H9 (cell line): ENCODE results near the gene PTPRJ. TPM values are rescaled to one million over a fixed set of nuclear protein-coding genes. Genes with fewer than 3 reads are reported as not detected.

Source experiments
- DNase-seq: peaks from one replicate; pipeline ENCODE4 v3.0.0-alpha.2; 2017
- H2AFZ ChIP-seq: one replicate; pipeline ENCODE4 v1.6.1; 2013; ENCODE audit warnings: mild to moderate bottlenecking, low read length, control low read depth, moderate library complexity
- H2AK5ac ChIP-seq: 2 replicates; pipeline ENCODE4 v1.6.1; 2013; ENCODE audit warnings: low read length, control low read depth, mixed read lengths; ENCODE audit not compliant: insufficient read length
- H2BK120ac ChIP-seq: one replicate; pipeline ENCODE4 v1.6.1; 2013; ENCODE audit warnings: low read depth, mild to moderate bottlenecking, low read length, control low read depth, inconsistent platforms; ENCODE audit not compliant: poor library complexity, severe bottlenecking
- H2BK12ac ChIP-seq: 2 replicates; pipeline ENCODE4 v1.6.1; 2013; ENCODE audit warnings: low read length, control low read depth, mixed read lengths, low read depth; ENCODE audit not compliant: insufficient read length
- H2BK15ac ChIP-seq: 2 replicates; pipeline ENCODE4 v1.6.1; 2013; ENCODE audit warnings: low read depth, low read length, control low read depth
- H2BK20ac ChIP-seq: one replicate; pipeline ENCODE4 v1.6.1; 2013; ENCODE audit warnings: low read depth, mild to moderate bottlenecking, low read length, control low read depth, inconsistent platforms; ENCODE audit not compliant: poor library complexity, severe bottlenecking
- H2BK5ac ChIP-seq: 2 replicates; pipeline ENCODE4 v1.6.1; 2013; ENCODE audit warnings: low read length, control low read depth, mixed read lengths; ENCODE audit not compliant: insufficient read length
- H3K14ac ChIP-seq: 2 replicates; pipeline ENCODE4 v1.6.1; 2013; ENCODE audit warnings: low read length, control low read depth; ENCODE audit not compliant: insufficient read depth
- H3K18ac ChIP-seq: 2 replicates; pipeline ENCODE4 v1.6.1; 2013; ENCODE audit warnings: low read depth, mild to moderate bottlenecking, mixed read lengths, low read length, control low read depth; ENCODE audit not compliant: insufficient read length
- H3K23ac ChIP-seq: 2 replicates; pipeline ENCODE4 v1.6.1; 2013; ENCODE audit warnings: low read length, control low read depth, mixed read lengths, low read depth; ENCODE audit not compliant: insufficient read length
- H3K23me2 ChIP-seq: 2 replicates; pipeline ENCODE4 v1.6.1; 2013; ENCODE audit warnings: low read depth, mild to moderate bottlenecking, mixed read lengths, low read length, control low read depth; ENCODE audit not compliant: insufficient read length, poor library complexity, severe bottlenecking
- H3K27ac ChIP-seq: 2 replicates; pipeline ENCODE4 v1.5.1; 2013; ENCODE audit warnings: low read length, control low read depth, mixed read lengths, low read depth; ENCODE audit not compliant: insufficient read length
- H3K27me3 ChIP-seq: 2 replicates; pipeline ENCODE4 v1.6.1; 2013; ENCODE audit warnings: low read length, control low read depth, inconsistent platforms; ENCODE audit not compliant: insufficient read depth
- H3K4ac ChIP-seq: 2 replicates; pipeline ENCODE4 v1.6.1; 2013; ENCODE audit warnings: low read depth, mild to moderate bottlenecking, control low read depth, inconsistent platforms, low read length, moderate library complexity
- H3K4me1 ChIP-seq: 2 replicates; pipeline ENCODE4 v1.6.1; 2013; ENCODE audit warnings: low read length, control low read depth, inconsistent platforms; ENCODE audit not compliant: insufficient read depth
- H3K4me2 ChIP-seq: 2 replicates; pipeline ENCODE4 v1.6.1; 2013; ENCODE audit warnings: low read length, control low read depth, mixed read lengths; ENCODE audit not compliant: insufficient read length, insufficient read depth
- H3K56ac ChIP-seq: 2 replicates; pipeline ENCODE4 v1.6.1; 2013; ENCODE audit warnings: low read depth, mild to moderate bottlenecking, mixed read lengths, low read length, control low read depth; ENCODE audit not compliant: insufficient read length
- H3K79me1 ChIP-seq: 2 replicates; pipeline ENCODE4 v1.6.1; 2013; ENCODE audit warnings: low read depth, mild to moderate bottlenecking, moderate library complexity, low read length, control low read depth, inconsistent platforms; ENCODE audit not compliant: insufficient read depth, poor library complexity, severe bottlenecking
- H3K79me2 ChIP-seq: 2 replicates; pipeline ENCODE4 v1.6.1; 2013; ENCODE audit warnings: low read length, control low read depth, inconsistent platforms; ENCODE audit not compliant: insufficient read depth
- H3K9ac ChIP-seq: 2 replicates; pipeline ENCODE4 v1.6.1; 2013; ENCODE audit warnings: low read length, control low read depth, mixed read lengths; ENCODE audit not compliant: insufficient read length; ENCODE audit errors: extremely low read depth
- H3K9me3 ChIP-seq: one replicate; pipeline ENCODE4 v1.6.1; 2013; ENCODE audit warnings: low read depth, low read length, inconsistent platforms; ENCODE audit not compliant: control insufficient read depth
- H3T11ph ChIP-seq: one replicate; pipeline ENCODE4 v1.6.1; 2013; ENCODE audit warnings: mild to moderate bottlenecking, low read length, control low read depth, inconsistent platforms
- H4K20me1 ChIP-seq: one replicate; pipeline ENCODE4 v1.6.1; 2013; ENCODE audit not compliant: control insufficient read depth, insufficient read length, insufficient read depth
- H4K5ac ChIP-seq: 2 replicates; pipeline ENCODE4 v1.6.1; 2013; ENCODE audit warnings: low read depth, mild to moderate bottlenecking, mixed read lengths, low read length, control low read depth; ENCODE audit not compliant: insufficient read length
- H4K8ac ChIP-seq: replicated peaks from 2 replicates; pipeline ENCODE4 v1.6.1; 2013; ENCODE audit warnings: low read length, control low read depth, mixed read lengths, low read depth; ENCODE audit not compliant: insufficient read length
- H4K91ac ChIP-seq: 2 replicates; pipeline ENCODE4 v1.6.1; 2013; ENCODE audit warnings: low read depth, mild to moderate bottlenecking, moderate library complexity, mixed read lengths, low read length, control low read depth; ENCODE audit not compliant: insufficient read length
- H3K27ac Mint-ChIP-seq, 3 experiments: 2 replicates in 2 of 3; 3 replicates in 1 of 3; pipeline ENCODE4 v1.8.0; 2020 to 2021; ENCODE audit warnings: mixed read lengths in 3 of 3, mild to moderate bottlenecking in 1 of 3, moderate library complexity in 1 of 3
- H3K27me3 Mint-ChIP-seq: 2 replicates; pipeline ENCODE4 v1.8.0; 2021; ENCODE audit warnings: low read depth, mild to moderate bottlenecking, moderate library complexity, mixed read lengths
- H3K36me3 Mint-ChIP-seq, 3 experiments: 2 replicates in 2 of 3; 3 replicates in 1 of 3; pipeline ENCODE4 v1.8.0; 2020 to 2021; ENCODE audit warnings: low read depth in 3 of 3, mixed read lengths in 3 of 3; ENCODE audit not compliant: insufficient read depth in 1 of 3
- H3K4me1 Mint-ChIP-seq, 2 experiments: 2 replicates each; pipeline ENCODE4 v1.8.0; 2020; ENCODE audit warnings: mixed read lengths in 2 of 2
- H3K4me3 Mint-ChIP-seq, 2 experiments: 2 replicates in 1 of 2; 3 replicates in 1 of 2; pipeline ENCODE4 v1.8.0; 2020 to 2021; ENCODE audit warnings: mild to moderate bottlenecking in 2 of 2, mixed read lengths in 2 of 2, moderate library complexity in 1 of 2
- H3K9me3 Mint-ChIP-seq, 2 experiments: 2 replicates in 1 of 2; 3 replicates in 1 of 2; pipeline ENCODE4 v1.8.0; 2020; ENCODE audit warnings: mild to moderate bottlenecking in 2 of 2, mixed read lengths in 2 of 2, moderate library complexity in 1 of 2
- WGBS: extraction: QIAGEN DNeasy Blood & Tissue Kit; methylation state at CpG from one replicate; pipeline ENCODE4 v1.1.7; 2013; ENCODE audit warnings: missing lambda C conversion rate, low lambda C conversion rate, mixed read lengths; ENCODE audit not compliant: insufficient read length; ENCODE audit errors: extremely low coverage; 5-methylcytosine and 5-hydroxymethylcytosine counted together
- total RNA-seq: library from RNA; stranded (reverse); gene quantifications from 2 replicates; pipeline ENCODE4 v1.2.1, GENCODE V29; 2021
- TF ChIP-seq, protein P1 (sequence below): fragments of 200-600 bp; sonication (generic); conservative IDR thresholded peaks from 3 replicates; pipeline ENCODE4 v1.8.0; 2021; ENCODE audit warnings: antibody characterized with exemption, mild to moderate bottlenecking

Gene PTPRJ
- total RNA-seq, 1 experiment from 2014 or later, result 10.6 TPM

GRCh38 chr11:48142889-48143288 lies 162.5 kb downstream of the PTPRJ start:
- H3K79me2 ChIP-seq, result no peaks in the 10 kb centered on the region
- H2BK20ac ChIP-seq, result no peak overlapping the region
- no peak overlapping the region for H2BK5ac ChIP-seq
- no peaks in the 10 kb centered on the region for H3K23me2 ChIP-seq
- Mint-ChIP-seq H3K27ac (no peak overlapping the region), H3K4me3 (no peak overlapping the region), H3K4me1 (no peaks in the 10 kb centered on the region), H3K36me3 (peaks cover 14 to 21% (median 15%) of the 10 kb centered on the region in 3 experiments; a peak in 6 of 7 replicates), H3K9me3 (no peaks in the 10 kb centered on the region), H3K27me3 (no peaks in the 10 kb centered on the region)
- H4K20me1 ChIP-seq, result no peaks in the 10 kb centered on the region
- H4K8ac ChIP-seq, result no peak overlapping the region
- H3K9ac ChIP-seq, result no peak overlapping the region
- no peak overlapping the region for H2AFZ ChIP-seq
- H3T11ph ChIP-seq, result no peak overlapping the region
- H2AK5ac ChIP-seq, result no peak overlapping the region
- no peak overlapping the region for H2BK12ac ChIP-seq
- no peaks in the 10 kb centered on the region for H3K79me1 ChIP-seq
- H4K5ac ChIP-seq, result no peak overlapping the region
- TF ChIP-seq, protein P1, sequence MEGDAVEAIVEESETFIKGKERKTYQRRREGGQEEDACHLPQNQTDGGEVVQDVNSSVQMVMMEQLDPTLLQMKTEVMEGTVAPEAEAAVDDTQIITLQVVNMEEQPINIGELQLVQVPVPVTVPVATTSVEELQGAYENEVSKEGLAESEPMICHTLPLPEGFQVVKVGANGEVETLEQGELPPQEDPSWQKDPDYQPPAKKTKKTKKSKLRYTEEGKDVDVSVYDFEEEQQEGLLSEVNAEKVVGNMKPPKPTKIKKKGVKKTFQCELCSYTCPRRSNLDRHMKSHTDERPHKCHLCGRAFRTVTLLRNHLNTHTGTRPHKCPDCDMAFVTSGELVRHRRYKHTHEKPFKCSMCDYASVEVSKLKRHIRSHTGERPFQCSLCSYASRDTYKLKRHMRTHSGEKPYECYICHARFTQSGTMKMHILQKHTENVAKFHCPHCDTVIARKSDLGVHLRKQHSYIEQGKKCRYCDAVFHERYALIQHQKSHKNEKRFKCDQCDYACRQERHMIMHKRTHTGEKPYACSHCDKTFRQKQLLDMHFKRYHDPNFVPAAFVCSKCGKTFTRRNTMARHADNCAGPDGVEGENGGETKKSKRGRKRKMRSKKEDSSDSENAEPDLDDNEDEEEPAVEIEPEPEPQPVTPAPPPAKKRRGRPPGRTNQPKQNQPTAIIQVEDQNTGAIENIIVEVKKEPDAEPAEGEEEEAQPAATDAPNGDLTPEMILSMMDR, result no peak
- H3K56ac ChIP-seq, result no peak overlapping the region
- H3K18ac ChIP-seq, result no peak overlapping the region
- no peaks in the 10 kb centered on the region for H3K4me1 ChIP-seq
- WGBS, result no CpG with 5 or more reads among the region's 4 CpGs
- H3K4ac ChIP-seq, result no peak overlapping the region
- no peak overlapping the region for H3K4me2 ChIP-seq
- H3K9me3 ChIP-seq, result no peaks in the 10 kb centered on the region
- no peaks in the 10 kb centered on the region for H3K27me3 ChIP-seq
- DNase-seq, result no peak
- no peak overlapping the region for H2BK15ac ChIP-seq
- no peak overlapping the region for H3K23ac ChIP-seq
- H3K27ac ChIP-seq, result no peak overlapping the region
- no peak overlapping the region for H3K14ac ChIP-seq
- H2BK120ac ChIP-seq, result no peak overlapping the region
- H4K91ac ChIP-seq, result no peak overlapping the region
